Esophagus squamous epithelium (tissue), 4 donors: ENCODE results near the gene PSME3.

ENCODE experiments used
- POLR2A ChIP-seq, 4 donors: fragments of 450-650 bp; IDR thresholded peaks; one replicate each; pipeline ENCODE4 v1.6.1; 2017; ENCODE audit warnings: antibody characterized with exemption in 4 of 4, mild to moderate bottlenecking in 4 of 4, moderate library complexity in 3 of 4
- TF ChIP-seq, protein P1 (sequence below), 6 experiments: fragments of 450-650 bp in 4 of 6; fragments of 200-600 bp in 2 of 6; sonication (generic) in 2 of 6; IDR thresholded peaks; one replicate each; pipeline ENCODE4 v1.5.1; 2016 to 2019; ENCODE audit warnings: antibody characterized with exemption in 6 of 6, mild to moderate bottlenecking in 4 of 6, moderate library complexity in 4 of 6

DNA sequence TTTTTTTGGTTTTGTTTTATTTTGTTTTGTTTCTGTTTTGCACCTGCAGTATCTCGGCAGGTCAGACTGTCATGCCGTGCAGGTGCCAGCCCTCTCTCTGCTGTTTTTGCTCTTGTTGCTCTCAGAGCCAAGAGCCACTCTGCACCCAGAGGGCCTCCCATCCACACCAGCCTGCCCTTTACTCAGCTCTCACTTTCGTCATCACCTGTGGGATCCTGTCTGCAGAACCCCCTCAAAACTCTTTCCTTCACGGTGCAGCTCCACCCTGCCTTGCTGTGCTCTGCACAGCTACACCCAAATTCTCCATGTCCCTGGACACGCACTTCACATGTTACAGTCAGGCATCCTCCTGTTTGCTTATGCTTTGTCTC is 20.4 kb downstream of the PSME3 start:
- TF ChIP-seq, protein P1, sequence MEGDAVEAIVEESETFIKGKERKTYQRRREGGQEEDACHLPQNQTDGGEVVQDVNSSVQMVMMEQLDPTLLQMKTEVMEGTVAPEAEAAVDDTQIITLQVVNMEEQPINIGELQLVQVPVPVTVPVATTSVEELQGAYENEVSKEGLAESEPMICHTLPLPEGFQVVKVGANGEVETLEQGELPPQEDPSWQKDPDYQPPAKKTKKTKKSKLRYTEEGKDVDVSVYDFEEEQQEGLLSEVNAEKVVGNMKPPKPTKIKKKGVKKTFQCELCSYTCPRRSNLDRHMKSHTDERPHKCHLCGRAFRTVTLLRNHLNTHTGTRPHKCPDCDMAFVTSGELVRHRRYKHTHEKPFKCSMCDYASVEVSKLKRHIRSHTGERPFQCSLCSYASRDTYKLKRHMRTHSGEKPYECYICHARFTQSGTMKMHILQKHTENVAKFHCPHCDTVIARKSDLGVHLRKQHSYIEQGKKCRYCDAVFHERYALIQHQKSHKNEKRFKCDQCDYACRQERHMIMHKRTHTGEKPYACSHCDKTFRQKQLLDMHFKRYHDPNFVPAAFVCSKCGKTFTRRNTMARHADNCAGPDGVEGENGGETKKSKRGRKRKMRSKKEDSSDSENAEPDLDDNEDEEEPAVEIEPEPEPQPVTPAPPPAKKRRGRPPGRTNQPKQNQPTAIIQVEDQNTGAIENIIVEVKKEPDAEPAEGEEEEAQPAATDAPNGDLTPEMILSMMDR (IDR thresholded peaks at IDR 0.05): no peak
- TF ChIP-seq POLR2A (IDR thresholded peaks at IDR 0.05): no peak
